ENCODE results near the gene CPSF4L.
A peak's percentile ranks its signal among the peaks of the same experiment; 100 is the strongest.

The CPSF4L gene

DNA sequence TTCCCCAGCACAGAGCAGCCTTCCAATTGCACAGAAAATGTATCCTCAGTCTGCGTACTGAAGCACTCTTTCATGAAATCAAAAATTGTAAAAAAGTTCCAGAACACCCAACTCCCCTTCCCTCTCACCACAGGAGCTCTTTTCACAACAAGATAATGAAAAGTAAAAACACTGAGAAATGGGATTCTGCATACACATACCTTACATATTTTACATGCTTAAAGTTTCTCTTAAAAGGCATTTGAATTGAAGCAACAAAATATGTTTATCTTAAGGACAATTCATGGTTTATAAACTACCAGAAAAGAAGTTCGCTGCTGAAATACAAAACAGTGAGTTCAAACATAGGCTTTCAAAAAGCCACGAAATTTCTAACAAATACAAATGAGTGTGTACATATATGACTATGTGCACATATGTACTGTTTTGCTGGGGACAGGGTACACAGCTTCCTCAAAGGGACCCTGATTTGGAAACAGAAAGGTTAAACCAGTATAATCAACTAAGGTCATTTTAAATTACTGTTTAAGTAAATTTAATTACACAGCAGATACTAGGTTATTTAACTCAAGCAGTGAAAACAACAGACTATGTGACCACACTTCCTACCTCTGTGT lies 35.0 kb downstream of the CPSF4L start:
- DNase-seq (ENCODE audit: insufficient read length) (no peak), FAIRE-seq (no peak)

DNA sequence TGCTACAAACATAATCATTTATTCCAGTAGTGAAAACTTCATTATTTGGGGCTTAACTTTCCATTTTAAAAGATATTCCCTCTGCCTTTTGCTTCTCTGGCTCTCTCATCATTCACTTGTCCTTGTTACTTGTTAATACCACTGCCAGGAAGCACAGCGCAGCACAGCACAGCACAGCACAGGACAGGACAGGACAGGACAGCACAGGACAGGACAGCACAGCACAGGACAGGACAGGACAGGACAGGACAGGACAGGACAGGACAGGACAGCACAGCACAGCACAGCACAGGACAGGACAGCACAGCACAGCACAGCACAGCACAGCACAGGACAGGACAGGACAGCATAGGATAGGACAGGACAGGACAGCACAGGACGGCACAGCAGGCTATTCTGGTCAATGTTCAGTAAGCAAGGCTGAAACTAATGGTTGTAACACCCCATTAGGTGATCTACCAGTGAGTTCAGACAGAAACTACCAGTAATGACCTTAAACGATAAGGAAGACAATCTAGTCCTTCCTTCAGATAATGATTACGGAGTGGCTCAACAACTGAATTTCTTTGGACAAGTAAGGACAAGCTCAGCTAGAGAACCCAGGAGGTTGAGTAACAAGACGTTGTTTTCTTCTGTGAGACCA lies 36.9 kb downstream of the CPSF4L start:
- DNase-seq (ENCODE audit: insufficient read length) (no peak), FAIRE-seq (no peak)
- TF ChIP-seq POLR2AphosphoS5 (IDR thresholded peaks at IDR 0.05; ENCODE audit: low read depth, low read length), result no peak
- TF ChIP-seq POLR2A (IDR thresholded peaks at IDR 0.05; ENCODE audit: low read depth, low read length), result no peak
- no peak for TF ChIP-seq TAF1 (IDR thresholded peaks at IDR 0.05; ENCODE audit: borderline replicate concordance, low read depth, low read length)

More for the DNA sequence above, 35.0 kb downstream of the CPSF4L start:
- no peak for TF ChIP-seq POLR2A (IDR thresholded peaks at IDR 0.05; ENCODE audit: low read depth, low read length)
- no peak for TF ChIP-seq TAF1 (IDR thresholded peaks at IDR 0.05; ENCODE audit: borderline replicate concordance, low read depth, low read length)
- TF ChIP-seq POLR2AphosphoS5 (IDR thresholded peaks at IDR 0.05; ENCODE audit: low read depth, low read length), result no peak

- TF ChIP-seq TAF1 (IDR thresholded peaks at IDR 0.05; ENCODE audit: borderline replicate concordance, low read depth, low read length) (no peak), POLR2A (IDR thresholded peaks at IDR 0.05; ENCODE audit: low read depth, low read length) (no peak), POLR2AphosphoS5 (IDR thresholded peaks at IDR 0.05; ENCODE audit: low read depth, low read length) (no peak)
- no peak for FAIRE-seq
These were observed 37.4 kb downstream of the CPSF4L start for GRCh38 chr17:73224237-73224636.

DNA sequence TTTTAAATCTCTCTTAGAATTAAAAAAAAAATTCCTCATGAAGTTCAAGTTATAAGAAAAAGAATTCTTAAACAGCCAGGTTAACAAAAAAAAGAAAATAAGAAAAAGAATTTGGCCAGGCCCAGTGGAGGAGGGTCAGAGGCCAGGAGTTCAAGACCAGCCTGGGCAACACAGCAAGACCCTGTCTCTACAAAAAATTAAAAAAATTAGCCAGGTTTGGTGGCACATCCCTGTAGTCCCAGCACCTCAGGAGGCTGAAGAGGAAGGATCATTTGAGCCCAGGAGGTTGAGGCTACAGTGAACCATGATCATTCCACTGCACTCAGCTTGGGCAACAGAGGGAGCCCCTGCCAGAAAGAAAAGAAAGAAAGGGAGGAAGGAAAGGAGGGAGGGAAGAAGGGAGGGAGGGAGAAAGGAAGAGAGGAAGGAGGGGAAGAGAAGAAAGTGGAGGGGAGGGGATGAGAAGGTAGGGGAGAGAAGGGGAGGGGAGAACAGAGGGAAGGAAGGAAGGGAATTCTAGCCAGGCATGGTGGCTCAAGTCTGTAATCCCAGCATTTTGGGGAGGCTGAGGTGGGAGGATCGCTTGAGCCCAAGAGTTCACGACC lies 38.0 kb downstream of the CPSF4L start:
- no peak for DNase-seq (ENCODE audit: insufficient read length)
- no peak for FAIRE-seq
- TF ChIP-seq POLR2AphosphoS5 (IDR thresholded peaks at IDR 0.05; ENCODE audit: low read depth, low read length) (no peak), POLR2A (IDR thresholded peaks at IDR 0.05; ENCODE audit: low read depth, low read length) (no peak)

More at GRCh38 chr17:73224237-73224636, 37.4 kb downstream of the CPSF4L start:
- no peak for DNase-seq (ENCODE audit: insufficient read length)

- FAIRE-seq, result no peak
- no peak for DNase-seq (ENCODE audit: insufficient read length)
- TF ChIP-seq POLR2A (IDR thresholded peaks at IDR 0.05; ENCODE audit: low read depth, low read length) (no peak), POLR2AphosphoS5 (IDR thresholded peaks at IDR 0.05; ENCODE audit: low read depth, low read length) (no peak), TAF1 (IDR thresholded peaks at IDR 0.05; ENCODE audit: borderline replicate concordance, low read depth, low read length) (no peak)
These were observed 46.2 kb downstream of the CPSF4L start for GRCh38 chr17:73215447-73215846.

DNA sequence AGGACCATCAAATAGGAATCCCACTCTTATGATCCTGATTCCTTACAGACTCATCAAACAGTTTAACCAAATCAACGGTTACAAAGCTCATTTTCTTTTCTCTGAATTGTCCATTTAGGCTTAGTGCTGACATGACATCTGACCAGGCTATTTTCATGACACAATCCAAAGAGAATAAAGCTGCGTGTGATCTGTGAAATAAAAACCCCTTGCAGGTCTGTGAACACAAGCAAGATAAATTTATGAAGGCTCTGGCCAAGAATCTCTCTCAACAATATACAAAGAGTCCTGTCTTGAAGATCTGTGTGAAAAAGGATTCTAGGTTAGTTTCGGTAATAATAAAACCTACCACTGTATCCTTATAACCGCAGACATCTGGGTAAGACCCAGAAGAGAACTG lies 46.8 kb downstream of the CPSF4L start:
- TF ChIP-seq POLR2A (IDR thresholded peaks at IDR 0.05; ENCODE audit: low read depth, low read length) (no peak), POLR2AphosphoS5 (IDR thresholded peaks at IDR 0.05; ENCODE audit: low read depth, low read length) (no peak), TAF1 (IDR thresholded peaks at IDR 0.05; ENCODE audit: borderline replicate concordance, low read depth, low read length) (no peak)
- DNase-seq (ENCODE audit: insufficient read length) (no peak), FAIRE-seq (no peak)

DNA sequence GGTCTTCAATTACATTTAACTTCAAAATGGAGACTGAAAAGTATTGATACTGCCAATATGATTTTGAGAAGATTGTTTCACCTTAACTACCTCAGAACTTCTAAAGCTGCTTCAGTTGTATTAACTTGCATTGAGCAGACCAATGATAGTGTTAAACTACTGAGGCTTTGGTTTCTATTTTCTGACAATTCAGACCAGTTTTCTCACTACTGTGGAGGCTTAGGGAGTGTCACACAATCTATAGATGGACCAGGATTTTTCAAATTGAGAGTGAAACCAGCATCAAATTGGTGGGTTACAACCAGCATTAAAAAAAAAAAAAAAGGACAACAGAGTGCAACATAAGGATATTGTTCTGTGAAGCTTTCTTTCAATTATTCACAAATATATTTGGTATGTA lies 47.7 kb downstream of the CPSF4L start:
- no peak for DNase-seq (ENCODE audit: insufficient read length)
- TF ChIP-seq POLR2AphosphoS5 (IDR thresholded peaks at IDR 0.05; ENCODE audit: low read depth, low read length) (no peak), TAF1 (IDR thresholded peaks at IDR 0.05; ENCODE audit: borderline replicate concordance, low read depth, low read length) (no peak), POLR2A (IDR thresholded peaks at IDR 0.05; ENCODE audit: low read depth, low read length) (no peak)
- no peak for FAIRE-seq

- DNase-seq (ENCODE audit: insufficient read length) (no peak), FAIRE-seq (no peak)
- TF ChIP-seq POLR2A (IDR thresholded peaks at IDR 0.05; ENCODE audit: low read depth, low read length) (no peak), TAF1 (IDR thresholded peaks at IDR 0.05; ENCODE audit: borderline replicate concordance, low read depth, low read length) (no peak), POLR2AphosphoS5 (IDR thresholded peaks at IDR 0.05; ENCODE audit: low read depth, low read length) (no peak)
These were observed 49.9 kb downstream of the CPSF4L start for GRCh38 chr17:73211745-73212144.

- FAIRE-seq (no peak), DNase-seq (ENCODE audit: insufficient read length) (no peak)
- TF ChIP-seq TAF1 (IDR thresholded peaks at IDR 0.05; ENCODE audit: borderline replicate concordance, low read depth, low read length), result no peak
- TF ChIP-seq POLR2A (IDR thresholded peaks at IDR 0.05; ENCODE audit: low read depth, low read length), result no peak
- TF ChIP-seq POLR2AphosphoS5 (IDR thresholded peaks at IDR 0.05; ENCODE audit: low read depth, low read length), result no peak
These were observed 51.5 kb downstream of the CPSF4L start for GRCh38 chr17:73210002-73210678.

GRCh38 chr17:73209436-73209835 lies 52.2 kb downstream of the CPSF4L start:
- DNase-seq (ENCODE audit: insufficient read length) (no peak), FAIRE-seq (no peak)
- TF ChIP-seq POLR2AphosphoS5 (IDR thresholded peaks at IDR 0.05; ENCODE audit: low read depth, low read length) (no peak), POLR2A (IDR thresholded peaks at IDR 0.05; ENCODE audit: low read depth, low read length) (0 out of 2 replicates have a peak, but pooled peaks have one; percentile 23)

DNA sequence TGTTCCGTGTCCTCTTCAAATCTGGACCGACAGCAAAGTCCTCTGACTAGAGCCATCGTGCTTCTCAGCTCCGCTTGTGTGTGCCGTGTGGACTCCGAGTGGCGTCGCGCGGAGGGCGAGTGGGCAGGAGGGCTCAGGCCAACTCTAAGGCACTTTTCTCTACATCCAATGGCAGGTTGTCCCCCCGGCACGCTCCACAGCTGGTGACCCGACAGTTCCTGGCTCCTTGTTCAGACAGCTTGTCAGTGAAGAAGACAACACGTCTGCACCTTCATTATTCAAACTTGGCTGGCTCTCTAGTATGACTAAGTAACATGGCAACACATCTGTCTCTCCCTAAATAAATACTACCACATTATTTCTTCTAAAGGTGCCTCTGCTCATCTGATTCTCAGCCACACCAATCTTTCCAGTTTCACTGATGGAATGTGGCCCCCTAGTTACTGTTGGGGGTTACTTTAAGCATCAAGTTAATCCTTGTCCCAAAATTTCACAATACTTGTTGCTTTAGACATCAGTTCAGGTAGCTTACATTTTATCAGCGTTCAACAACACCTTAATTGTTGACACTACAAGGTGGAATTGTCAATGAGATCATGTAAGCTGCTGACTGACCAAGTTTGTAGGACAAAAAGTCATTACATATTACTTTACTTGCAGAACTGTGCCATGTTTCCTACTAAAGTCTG lies 53.4 kb downstream of the CPSF4L start:
- TF ChIP-seq TAF1 (IDR thresholded peaks at IDR 0.05; ENCODE audit: borderline replicate concordance, low read depth, low read length) (no peak), POLR2AphosphoS5 (IDR thresholded peaks at IDR 0.05; ENCODE audit: low read depth, low read length) (no peak), POLR2A (IDR thresholded peaks at IDR 0.05; ENCODE audit: low read depth, low read length) (no peak)
- no peak for FAIRE-seq
- DNase-seq (ENCODE audit: insufficient read length), result no peak

All from GM12892 (cell line).